ENCODE results near the gene CDCA8. TPM values are rescaled to one million over a fixed set of nuclear protein-coding genes. Genes with fewer than 3 reads are reported as not detected.

Gene CDCA8
- total and polyA plus RNA-seq, 2 donors (not counting 3 experiments of a cell fraction or from before 2014, with no cell fraction given) = 38.5 to 45.7 TPM

DNA sequence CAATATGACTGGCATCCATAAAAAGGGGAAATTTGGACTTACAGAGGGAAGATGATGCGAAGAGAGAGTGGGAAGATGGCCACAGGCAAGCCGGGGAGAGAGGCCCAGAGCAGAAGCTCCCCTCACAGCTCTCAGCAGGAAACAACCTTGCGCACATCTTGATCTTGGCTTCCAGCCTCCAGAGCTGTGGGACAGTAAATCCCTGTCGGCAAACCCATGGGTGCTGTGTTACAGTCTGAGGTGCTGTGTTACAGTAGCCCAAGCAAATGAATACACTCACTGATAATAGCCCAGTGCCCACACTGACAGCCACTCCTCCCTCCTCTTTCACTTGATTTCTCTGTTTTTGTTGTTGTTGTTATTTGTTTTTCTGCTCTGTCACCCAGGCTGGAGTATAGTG, 22.4 kb downstream of the CDCA8 start:
- BruUV-seq (replicated peaks) = no TSS peak
- DNase-seq (ENCODE audit: low read depth, low spot score) = no peak

More for the DNA sequence above, 22.4 kb downstream of the CDCA8 start:
- no peak overlapping the region for H3K4me3 ChIP-seq (replicated peaks in 1 of 3; ENCODE audit: insufficient read depth in 1 of 3, low read depth in 1 of 3, low read length in 3 of 3)
- FAIRE-seq = no peak
- dilution Hi-C loops (cut with MboI; ENCODE audit: extremely low pct_ligation_motif_present, low sequenced_read_pairs) = no loop called here
- POLR2A ChIA-PET = no interaction called here
- H3K36me3 ChIP-seq (ENCODE audit: control insufficient read depth in 2 of 2, extremely low read depth in 1 of 2, insufficient read depth in 2 of 2, low read length in 2 of 2) = peaks cover 0 to 3% of the 10 kb centered on the region in 2 experiments
- CTCF ChIA-PET = interaction anchor here (1.3 kb wide), 1 partner anchor 145 kb away, joined by 4 read pairs; no protein-coding TSS in a partner anchor
- H3K4me1 ChIP-seq (ENCODE audit: control insufficient read depth, extremely low read depth, insufficient read depth, low read length) = no peaks in the 10 kb centered on the region
- H3K9me1 ChIP-seq (replicated peaks; ENCODE audit: control insufficient read depth, extremely low read depth, insufficient read depth, low read length) = no peaks in the 10 kb centered on the region
- no peak overlapping the region for H2AFZ ChIP-seq (ENCODE audit: low read depth, low read length)
- no peaks in the 10 kb centered on the region for H4K20me1 ChIP-seq (replicated peaks; ENCODE audit: control insufficient read depth, extremely low read depth, insufficient read depth, low read length)
- no peaks in the 10 kb centered on the region for H3K9me3 ChIP-seq (replicated peaks; ENCODE audit: control insufficient read depth, insufficient read depth, low read length)
- no peak overlapping the region for H3K9ac ChIP-seq (replicated peaks; ENCODE audit: extremely low read depth, insufficient read depth, low read length)
- no peaks in the 10 kb centered on the region for H3K27me3 ChIP-seq (ENCODE audit: control insufficient read depth in 2 of 2, insufficient read depth in 2 of 2, low read length in 2 of 2)
- TF ChIP-seq GATA2 (IDR thresholded peaks at IDR 0.05; ENCODE audit: insufficient read depth, insufficient read length, low read depth, low read length) (no peak), POLR2AphosphoS5 (IDR thresholded peaks at IDR 0.05; ENCODE audit: insufficient read depth, low read depth, low read length) (no peak), MYC (IDR thresholded peaks at IDR 0.05; ENCODE audit: low read depth, low read length) (no peak), FOS (IDR thresholded peaks at IDR 0.05; ENCODE audit: borderline replicate concordance, insufficient read depth, low read length) (no peak), EZH2 (IDR thresholded peaks at IDR 0.05; ENCODE audit: borderline replicate concordance, low read depth, low read length, severe bottlenecking) (no peak), JUN (IDR thresholded peaks at IDR 0.05; ENCODE audit: borderline replicate concordance, insufficient read depth, insufficient read length, low read depth) (no peak), POLR2A (IDR thresholded peaks at IDR 0.05; ENCODE audit: low read depth, low read length) (no peak)
- TF ChIP-seq, protein P1, sequence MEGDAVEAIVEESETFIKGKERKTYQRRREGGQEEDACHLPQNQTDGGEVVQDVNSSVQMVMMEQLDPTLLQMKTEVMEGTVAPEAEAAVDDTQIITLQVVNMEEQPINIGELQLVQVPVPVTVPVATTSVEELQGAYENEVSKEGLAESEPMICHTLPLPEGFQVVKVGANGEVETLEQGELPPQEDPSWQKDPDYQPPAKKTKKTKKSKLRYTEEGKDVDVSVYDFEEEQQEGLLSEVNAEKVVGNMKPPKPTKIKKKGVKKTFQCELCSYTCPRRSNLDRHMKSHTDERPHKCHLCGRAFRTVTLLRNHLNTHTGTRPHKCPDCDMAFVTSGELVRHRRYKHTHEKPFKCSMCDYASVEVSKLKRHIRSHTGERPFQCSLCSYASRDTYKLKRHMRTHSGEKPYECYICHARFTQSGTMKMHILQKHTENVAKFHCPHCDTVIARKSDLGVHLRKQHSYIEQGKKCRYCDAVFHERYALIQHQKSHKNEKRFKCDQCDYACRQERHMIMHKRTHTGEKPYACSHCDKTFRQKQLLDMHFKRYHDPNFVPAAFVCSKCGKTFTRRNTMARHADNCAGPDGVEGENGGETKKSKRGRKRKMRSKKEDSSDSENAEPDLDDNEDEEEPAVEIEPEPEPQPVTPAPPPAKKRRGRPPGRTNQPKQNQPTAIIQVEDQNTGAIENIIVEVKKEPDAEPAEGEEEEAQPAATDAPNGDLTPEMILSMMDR (IDR thresholded peaks at IDR 0.05; ENCODE audit: extremely low read depth in 1 of 2, insufficient read depth in 1 of 2, low read depth in 1 of 2, low read length in 2 of 2) = no peak
- TF ChIP-seq, protein P2, sequence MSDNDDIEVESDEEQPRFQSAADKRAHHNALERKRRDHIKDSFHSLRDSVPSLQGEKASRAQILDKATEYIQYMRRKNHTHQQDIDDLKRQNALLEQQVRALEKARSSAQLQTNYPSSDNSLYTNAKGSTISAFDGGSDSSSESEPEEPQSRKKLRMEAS (IDR thresholded peaks at IDR 0.05; ENCODE audit: insufficient read depth, insufficient read length) = no peak
- H3K27ac ChIP-seq (ENCODE audit: insufficient read depth, low read depth, low read length) = no peak overlapping the region
- no peak overlapping the region for H3K4me2 ChIP-seq (ENCODE audit: insufficient read depth, low read length)
- H3K79me2 ChIP-seq (ENCODE audit: control insufficient read depth, insufficient read depth, low read length) = no peaks in the 10 kb centered on the region
- intact Hi-C loops (cut with micrococcal nuclease) = no loop called here

All from endothelial cell of umbilical vein (primary cell).